K562 (cell line): ENCODE results near the gene PCBP3. TPM values are rescaled to one million over a fixed set of nuclear protein-coding genes. Genes with fewer than 3 reads are reported as not detected.

Experiments
- ATAC-seq: fragments of 200-7000 bp; cut with Tn5 transposase; 3 replicates; pipeline ENCODE4 v1.9.1; 2020; ENCODE audit warnings: moderate library complexity
- BruUV-seq: library from RNA; stranded (reverse); fragments of 400-500 nt; replicated peaks from 2 replicates; lab custom pipeline; 2021; lab: Mats Ljungman, UMichigan
- CTCF ChIA-PET: fragments of 300-600 bp; formaldehyde crosslinking; extraction: SDS; loops from one replicate; lab custom pipeline; 2021; ENCODE audit warnings: low intra/inter-chr PET ratio; lab: Yijun Ruan, JAX
- POLR2A ChIA-PET: fragments of 300-600, 350-650 bp; sonication (Branson Sonifier 250); formaldehyde crosslinking; extraction: SDS; loops from one replicate; lab custom pipeline; 2021; ENCODE audit warnings: antibody characterized with exemption, inconsistent platforms; lab: Yijun Ruan, JAX
- DNase-seq, 4 experiments: peaks; one replicate each; pipeline versions ENCODE4 v3.0.0 to v3.0.0-alpha.2; 2011 to 2018; ENCODE audit warnings: low spot score in 3 of 4, mixed read lengths in 3 of 4; ENCODE audit errors: extremely low read depth in 1 of 4
- FAIRE-seq: peaks from 2 replicates; lab custom pipeline; 2011; peaks lifted over from hg19 to GRCh38; lab: Jason Lieb, UNC
- H2AFZ ChIP-seq: 2 replicates; pipeline ENCODE4 v1.6.0; 2011; ENCODE audit warnings: low read depth, low read length, control low read depth, inconsistent platforms
- H3K27ac ChIP-seq: fragments of 200-600 bp; 3 replicates; pipeline ENCODE4 v1.8.0; 2011; ENCODE audit warnings: low read depth, mild to moderate bottlenecking, control low read depth, inconsistent platforms, low read length, moderate library complexity, mixed read lengths; ENCODE audit errors: extremely low read depth
- H3K27me3 ChIP-seq, 2 experiments: fragments of 300-600 bp in 1 of 2; 2 replicates in 1 of 2; 3 replicates in 1 of 2; pipeline versions ENCODE4 v1.6.0 to v1.8.0; 2011; ENCODE audit warnings: inconsistent platforms in 2 of 2, low read length in 2 of 2, mild to moderate bottlenecking in 1 of 2, mixed read lengths in 1 of 2, moderate library complexity in 1 of 2; ENCODE audit not compliant: control insufficient read depth in 2 of 2, insufficient read depth in 2 of 2
- H3K36me3 ChIP-seq: fragments of 300-600 bp; 3 replicates; pipeline ENCODE4 v1.8.0; 2011; ENCODE audit warnings: mild to moderate bottlenecking, low read length, inconsistent platforms; ENCODE audit not compliant: control insufficient read depth, insufficient read depth
- H3K4me1 ChIP-seq, 2 experiments: fragments of 200-600 bp in 1 of 2; replicated peaks in 1 of 2; 2 replicates in 1 of 2; 3 replicates in 1 of 2; pipeline versions ENCODE4 v1.5.1 to v1.8.0; 2011; ENCODE audit warnings: inconsistent platforms in 2 of 2, low read length in 2 of 2, mild to moderate bottlenecking in 1 of 2, mixed read lengths in 1 of 2, moderate library complexity in 1 of 2; ENCODE audit not compliant: control insufficient read depth in 2 of 2, insufficient read depth in 2 of 2
- H3K4me2 ChIP-seq: 2 replicates; pipeline ENCODE4 v1.6.1; 2011; ENCODE audit warnings: low read length, control low read depth, inconsistent platforms, mixed read lengths; ENCODE audit not compliant: insufficient read depth
- H3K4me3 ChIP-seq: fragments of 200-600 bp; sonication (generic), shearing (Covaris generic); 2 replicates; pipeline ENCODE4 v1.5.1; 2016; ENCODE audit warnings: control low read depth, inconsistent platforms
- H3K79me2 ChIP-seq: fragments of 200-600 bp; 3 replicates; pipeline ENCODE4 v1.8.0; 2011; ENCODE audit warnings: low read length, inconsistent platforms; ENCODE audit not compliant: control insufficient read depth, insufficient read depth
- H3K9ac ChIP-seq, 2 experiments: 2 replicates each; pipeline versions ENCODE4 v1.6.0 to v1.6.1; 2011; ENCODE audit warnings: low read depth in 2 of 2, low read length in 2 of 2, control low read depth in 1 of 2, inconsistent platforms in 1 of 2, mild to moderate bottlenecking in 1 of 2, mixed read lengths in 1 of 2; ENCODE audit not compliant: insufficient read depth in 1 of 2
- H3K9me1 ChIP-seq: one replicate; pipeline ENCODE4 v1.6.0; 2011; ENCODE audit warnings: inconsistent platforms, mild to moderate bottlenecking, low read length, moderate library complexity; ENCODE audit not compliant: control insufficient read depth, insufficient read depth
- H3K9me3 ChIP-seq: replicated peaks from 2 replicates; pipeline ENCODE4 v1.5.1; 2011; ENCODE audit warnings: low read depth, low read length, inconsistent platforms; ENCODE audit not compliant: control insufficient read depth, insufficient read depth
- H4K20me1 ChIP-seq: replicated peaks from 2 replicates; pipeline ENCODE4 v1.6.1; 2011; ENCODE audit warnings: low read length, inconsistent platforms, mixed read lengths; ENCODE audit not compliant: control insufficient read depth, insufficient read depth
- CXXC5 ChIP-seq: fragments of 250-450 bp; sonication (Bioruptor Pico); IDR thresholded peaks from 2 replicates; pipeline ENCODE4 v1.8.0; 2022; ENCODE audit warnings: inconsistent platforms, mild to moderate bottlenecking, moderate library complexity
- KDM4B ChIP-seq, 2 experiments: fragments of 450-650 bp in 1 of 2; sonication (generic) in 1 of 2; IDR thresholded peaks; 2 replicates each; pipeline ENCODE4 v1.6.1; 2016 to 2017; ENCODE audit warnings: borderline replicate concordance in 2 of 2, antibody characterized with exemption in 1 of 2, low read depth in 1 of 2, mild to moderate bottlenecking in 1 of 2
- NRF1 ChIP-seq, 2 experiments: fragments of 450-650 bp; IDR thresholded peaks in 1 of 2; conservative IDR thresholded peaks in 1 of 2; 2 replicates each; pipeline ENCODE4 v1.6.1; 2014; ENCODE audit warnings: mild to moderate bottlenecking in 2 of 2
- ZNF197 ChIP-seq: fragments of 200-800 bp; sonication (Bioruptor generic); IDR thresholded peaks from 2 replicates; pipeline ENCODE4 v1.6.1; 2016; ENCODE audit warnings: low read depth, missing genetic modification characterization, missing compliant biosample characterization
- WGBS: fragments of 100-300 bp; shearing (Covaris generic); methylation state at CpG from one replicate; pipeline ENCODE4 v1.1.6; 2016; ENCODE audit warnings: low coverage, mixed read lengths; ENCODE audit not compliant: insufficient coverage; ENCODE audit errors: missing lambda C conversion rate; 5-methylcytosine and 5-hydroxymethylcytosine counted together
- in situ Hi-C: fragments of 300-500 bp; cut with MboI; formaldehyde crosslinking; loops from 4 replicates; pipeline ENCODE4 v1.15.0; 2018; ENCODE audit warnings: inconsistent platforms, mixed read lengths
- intact Hi-C: fragments of 100-400 bp; cut with micrococcal nuclease; formaldehyde crosslinking; loops from 2 replicates; pipeline ENCODE4 v1.14.2; 2022
- polyA plus RNA-seq, 8 experiments: library from polyadenylated mRNA; depleted of rRNA in 4 of 8; stranded (reverse) in 5 of 8; unstranded in 3 of 8; fragments of >200 nt; fragmentation: Nextera tagmentation in 2 of 8; fragmentation: Illumina TruSeq in 1 of 8; extraction: Ambion mirVana in 2 of 8; extraction: Trizol in 1 of 8; gene quantifications; 2 replicates each; pipeline versions ENCODE4 v1.2.1 to v1.2.3, GENCODE V29; 2011 to 2014; ENCODE audit warnings: inconsistent platforms in 1 of 8, missing spikeins in 1 of 8
- total RNA-seq, 7 experiments: library from RNA; depleted of rRNA in 6 of 7; stranded (reverse); fragments of >200 nt in 6 of 7; fragmentation: Illumina TruSeq in 2 of 7; extraction: Trizol in 2 of 7; gene quantifications; 2 replicates each; pipeline versions ENCODE4 v1.2.1 to v1.2.3, GENCODE V29; 2011 to 2021; ENCODE audit warnings: low replicate concordance in 1 of 7
- TF ChIP-seq, protein P1 (sequence below): fragments of 250-450 bp; sonication (Bioruptor Pico); IDR thresholded peaks from 2 replicates; pipeline ENCODE4 v1.5.1; 2021; ENCODE audit warnings: mild to moderate bottlenecking
- TF ChIP-seq, protein P2 (sequence below): fragments of 450-650 bp; IDR thresholded peaks from 2 replicates; pipeline ENCODE4 v1.7.0; 2016; ENCODE audit warnings: borderline replicate concordance

The PCBP3 gene
- total and polyA plus RNA-seq, 9 of the 15 experiments (the other 6 are each of a cell fraction or from before 2014, with no cell fraction given), result 0.18 TPM; not detected in 8

DNA sequence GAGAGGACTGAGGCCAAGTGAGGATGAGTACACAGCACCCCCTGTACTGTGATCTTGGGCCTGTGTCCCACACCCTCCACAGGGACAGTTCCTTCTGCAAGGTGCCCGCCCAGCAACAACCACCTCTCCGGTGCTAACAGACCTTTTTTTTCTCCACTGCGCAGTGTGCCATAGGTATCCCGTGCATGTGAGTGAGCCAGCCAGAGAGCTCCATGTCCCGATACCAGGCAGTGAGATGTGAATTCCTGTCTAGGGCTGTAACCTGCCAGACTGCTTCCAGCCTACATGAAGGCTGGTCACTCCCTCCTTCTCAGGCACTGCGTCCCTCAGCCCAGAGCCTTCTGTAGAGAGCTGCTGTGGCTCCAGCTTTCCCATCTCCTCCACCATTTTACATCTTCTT, 56.9 kb downstream of the PCBP3 start:
- Histone ChIP-seq H3K9me1 (no peaks in the 10 kb centered on the region), H3K27me3 (peaks cover 3 to 9% of the 10 kb centered on the region in 2 experiments; a peak in 3 of 5 replicates), H3K79me2 (no peaks in the 10 kb centered on the region), H3K9me3 (no peaks in the 10 kb centered on the region), H3K36me3 (no peaks in the 10 kb centered on the region), H4K20me1 (no peaks in the 10 kb centered on the region), H3K27ac (no peak overlapping the region), H3K4me1 (no peaks in the 10 kb centered on the region), H3K4me2 (no peak overlapping the region), H3K4me3 (no peak overlapping the region), H3K9ac (no peak overlapping the region)
- POLR2A ChIA-PET, result interaction anchor here (1.9 kb wide), 1 partner anchor 11 kb away, joined by 5 read pairs; no protein-coding TSS in a partner anchor
- no peak for ATAC-seq
- CTCF ChIA-PET, result no interaction called here
- 2% methylated on average over 6 of the region's 6 CpGs for WGBS
- DNase-seq, result no peak
- intact Hi-C loops, result no loop called here
- no peak for FAIRE-seq
- TF ChIP-seq NRF1 (conservative IDR thresholded peaks at IDR 0.05 in 1 of 2, IDR thresholded peaks at IDR 0.05 in 1 of 2) (no peak), CXXC5 (CRISPR knock-in tag) (no peak)
- TF ChIP-seq, all 486 proteins: peak for 0
- H2AFZ ChIP-seq, result no peak overlapping the region
- BruUV-seq, result no TSS peak
- in situ Hi-C loops, result no loop called here

DNA sequence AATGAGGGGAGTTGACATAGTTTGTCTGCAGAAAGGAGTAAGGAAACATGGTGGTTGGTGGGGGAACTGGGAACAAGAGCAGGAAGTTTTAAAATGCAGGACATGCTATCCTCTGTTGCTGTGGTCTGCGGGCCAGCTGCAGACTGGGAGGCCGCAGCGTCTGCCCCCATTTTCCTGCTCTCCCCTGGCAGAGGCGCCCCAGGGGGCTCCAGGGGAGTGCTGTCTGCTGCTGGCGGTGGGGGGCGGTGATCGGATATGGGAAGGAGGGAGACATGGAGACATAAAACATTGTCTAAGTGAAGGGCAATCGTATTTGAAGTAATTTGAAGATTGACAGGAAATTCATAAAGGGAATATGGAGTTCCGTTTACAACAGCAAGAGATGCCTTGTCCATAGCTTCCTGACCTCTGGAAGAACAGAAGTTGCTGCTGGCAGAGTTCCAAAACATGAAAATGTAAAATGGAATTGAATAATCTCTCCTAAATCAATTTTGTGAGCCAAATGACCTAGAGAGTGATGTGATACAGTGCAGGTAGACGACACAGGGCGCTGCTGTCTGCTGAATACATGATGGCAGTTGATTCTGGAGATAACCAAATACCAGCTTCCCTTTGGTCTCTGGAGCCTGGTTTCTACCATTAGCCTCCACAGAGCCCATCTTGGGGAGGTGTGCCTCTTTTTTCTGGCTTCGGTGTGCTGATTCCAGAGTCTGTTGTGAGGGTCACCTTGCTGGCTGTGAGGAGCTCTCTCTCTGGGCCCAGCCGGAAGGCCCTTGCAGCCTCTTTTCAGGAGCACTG, 61.0 kb downstream of the PCBP3 start:
- no peak for ATAC-seq
- no peak overlapping the region for H3K4me3 ChIP-seq
- no peak overlapping the region for H2AFZ ChIP-seq
- BruUV-seq, result no TSS peak
- no peaks in the 10 kb centered on the region for H3K9me1 ChIP-seq
- H3K4me2 ChIP-seq, result no peak overlapping the region
- WGBS, result 0% methylated on average over 13 of the region's 13 CpGs
- no peak for FAIRE-seq
- H3K9ac ChIP-seq, result no peak overlapping the region
- H4K20me1 ChIP-seq, result no peaks in the 10 kb centered on the region
- CTCF ChIA-PET, result no interaction called here
- no peaks in the 10 kb centered on the region for H3K9me3 ChIP-seq
- no peak overlapping the region for H3K27ac ChIP-seq
- H3K27me3 ChIP-seq, result peaks cover 3 to 23% of the 10 kb centered on the region in 2 experiments; a peak in 3 of 5 replicates
- DNase-seq, result no peak
- no peaks in the 10 kb centered on the region for H3K4me1 ChIP-seq
- in situ Hi-C loops (no loop called here), intact Hi-C loops (no loop called here)
- H3K79me2 ChIP-seq, result no peaks in the 10 kb centered on the region
- POLR2A ChIA-PET, result interaction anchor here (0.8 to 1.5 kb wide), 2 partner anchors 12 to 20 kb away, joined by 4 read pairs; no protein-coding TSS in a partner anchor
- no peaks in the 10 kb centered on the region for H3K36me3 ChIP-seq
- TF ChIP-seq ZNF197 (CRISPR knock-in tag) (no peak), KDM4B (IDR thresholded peaks at IDR 0.05; ENCODE audit: borderline replicate concordance in 2 of 2, low read depth in 1 of 2) (no peak)
- TF ChIP-seq, protein P1, sequence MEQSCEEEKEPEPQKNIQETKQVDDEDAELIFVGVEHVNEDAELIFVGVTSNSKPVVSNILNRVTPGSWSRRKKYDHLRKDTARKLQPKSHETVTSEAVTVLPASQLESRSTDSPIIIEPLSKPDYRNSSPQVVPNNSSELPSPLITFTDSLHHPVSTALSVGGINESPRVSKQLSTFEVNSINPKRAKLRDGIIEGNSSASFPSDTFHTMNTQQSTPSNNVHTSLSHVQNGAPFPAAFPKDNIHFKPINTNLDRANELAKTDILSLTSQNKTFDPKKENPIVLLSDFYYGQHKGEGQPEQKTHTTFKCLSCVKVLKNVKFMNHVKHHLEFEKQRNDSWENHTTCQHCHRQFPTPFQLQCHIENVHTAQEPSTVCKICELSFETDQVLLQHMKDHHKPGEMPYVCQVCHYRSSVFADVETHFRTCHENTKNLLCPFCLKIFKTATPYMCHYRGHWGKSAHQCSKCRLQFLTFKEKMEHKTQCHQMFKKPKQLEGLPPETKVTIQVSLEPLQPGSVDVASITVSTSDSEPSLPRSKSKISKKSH (CRISPR knock-in tag), result no peak
- TF ChIP-seq, protein P2, sequence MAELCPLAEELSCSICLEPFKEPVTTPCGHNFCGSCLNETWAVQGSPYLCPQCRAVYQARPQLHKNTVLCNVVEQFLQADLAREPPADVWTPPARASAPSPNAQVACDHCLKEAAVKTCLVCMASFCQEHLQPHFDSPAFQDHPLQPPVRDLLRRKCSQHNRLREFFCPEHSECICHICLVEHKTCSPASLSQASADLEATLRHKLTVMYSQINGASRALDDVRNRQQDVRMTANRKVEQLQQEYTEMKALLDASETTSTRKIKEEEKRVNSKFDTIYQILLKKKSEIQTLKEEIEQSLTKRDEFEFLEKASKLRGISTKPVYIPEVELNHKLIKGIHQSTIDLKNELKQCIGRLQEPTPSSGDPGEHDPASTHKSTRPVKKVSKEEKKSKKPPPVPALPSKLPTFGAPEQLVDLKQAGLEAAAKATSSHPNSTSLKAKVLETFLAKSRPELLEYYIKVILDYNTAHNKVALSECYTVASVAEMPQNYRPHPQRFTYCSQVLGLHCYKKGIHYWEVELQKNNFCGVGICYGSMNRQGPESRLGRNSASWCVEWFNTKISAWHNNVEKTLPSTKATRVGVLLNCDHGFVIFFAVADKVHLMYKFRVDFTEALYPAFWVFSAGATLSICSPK, result no peak
